Fibroblast of lung (primary cell): ENCODE results near the gene SEC23IP. TPM values are rescaled to one million over a fixed set of nuclear protein-coding genes. Genes with fewer than 3 reads are reported as not detected.

Experiments used
- DNase-seq, 2 donors: peaks; one replicate each; pipeline versions ENCODE4 v3.0.0 to v3.0.0-alpha.2; 2010; ENCODE audit warnings: low read depth in 2 of 2
- H2AFZ ChIP-seq: 2 replicates; pipeline ENCODE4 v1.5.1; 2012; ENCODE audit warnings: low read length, control low read depth, inconsistent platforms
- H3K27ac ChIP-seq: 2 replicates; pipeline ENCODE4 v1.5.1; 2011; ENCODE audit warnings: low read length, control low read depth; ENCODE audit not compliant: insufficient read depth
- H3K27me3 ChIP-seq: 2 replicates; pipeline ENCODE4 v1.5.1; 2011; ENCODE audit warnings: mild to moderate bottlenecking, low read length; ENCODE audit not compliant: control insufficient read depth, insufficient read depth
- H3K36me3 ChIP-seq: 2 replicates; pipeline ENCODE4 v1.5.1; 2011; ENCODE audit warnings: low read length; ENCODE audit not compliant: control insufficient read depth, insufficient read depth
- H3K4me1 ChIP-seq: 2 replicates; pipeline ENCODE4 v1.5.1; 2011; ENCODE audit warnings: low read length; ENCODE audit not compliant: control insufficient read depth, insufficient read depth; ENCODE audit errors: extremely low read depth
- H3K4me2 ChIP-seq: 2 replicates; pipeline ENCODE4 v1.5.1; 2011; ENCODE audit warnings: low read length, control low read depth; ENCODE audit not compliant: insufficient read depth; ENCODE audit errors: extremely low read depth
- H3K4me3 ChIP-seq, 4 experiments: fragments of 200-600 bp in 1 of 4; sonication (generic) in 1 of 4; replicated peaks in 1 of 4; 2 replicates each; pipeline ENCODE4 v1.5.1; 2011 to 2016; ENCODE audit warnings: low read length in 4 of 4, low read depth in 3 of 4, mild to moderate bottlenecking in 3 of 4, control low read depth in 2 of 4, inconsistent platforms in 1 of 4, mixed read lengths in 1 of 4; ENCODE audit not compliant: insufficient read depth in 1 of 4; ENCODE audit errors: control extremely low read depth in 1 of 4
- H3K79me2 ChIP-seq: 2 replicates; pipeline ENCODE4 v1.5.1; 2012; ENCODE audit warnings: mild to moderate bottlenecking, low read length, inconsistent platforms; ENCODE audit not compliant: control insufficient read depth, insufficient read depth
- H3K9ac ChIP-seq: 2 replicates; pipeline ENCODE4 v1.5.1; 2011; ENCODE audit warnings: mild to moderate bottlenecking, low read length, control low read depth; ENCODE audit not compliant: insufficient read depth
- H3K9me3 ChIP-seq: 2 replicates; pipeline ENCODE4 v1.5.1; 2012; ENCODE audit warnings: low read depth, low read length; ENCODE audit not compliant: control insufficient read depth, insufficient read depth
- H4K20me1 ChIP-seq: 2 replicates; pipeline ENCODE4 v1.5.1; 2011; ENCODE audit warnings: low read length; ENCODE audit not compliant: control insufficient read depth, insufficient read depth; ENCODE audit errors: extremely low read depth
- CTCF ChIP-seq, 2 donors: IDR thresholded peaks in 1 of 2; conservative IDR thresholded peaks in 1 of 2; 1 replicate in 1 of 2; 2 replicates in 1 of 2; pipeline ENCODE4 v1.5.1; 2011 to 2012; ENCODE audit warnings: low read length in 2 of 2, control low read depth in 1 of 2, inconsistent platforms in 1 of 2, low read depth in 1 of 2, mild to moderate bottlenecking in 1 of 2
- EZH2 ChIP-seq: IDR thresholded peaks from 2 replicates; pipeline ENCODE4 v1.5.1; 2012; ENCODE audit warnings: low read length, control low read depth, mild to moderate bottlenecking; ENCODE audit errors: missing control alignments
- polyA plus RNA-seq, 2 donors: library from polyadenylated mRNA; depleted of rRNA in 1 of 2; stranded (reverse) in 1 of 2; unstranded in 1 of 2; fragments of >200 nt; gene quantifications; 2 replicates each; pipeline ENCODE4 v1.2.1, GENCODE V29; 2011 to 2012; ENCODE audit warnings: missing spikeins in 1 of 2
- total RNA-seq: library from RNA; depleted of rRNA; stranded (reverse); fragments of >200 nt; gene quantifications from 2 replicates; pipeline ENCODE4 v1.2.1, GENCODE V29; 2014

Gene SEC23IP
- total and polyA plus RNA-seq, 2 donors (not counting 1 experiment from before 2014, with no cell fraction given), result 16.3 to 47.1 TPM

DNA sequence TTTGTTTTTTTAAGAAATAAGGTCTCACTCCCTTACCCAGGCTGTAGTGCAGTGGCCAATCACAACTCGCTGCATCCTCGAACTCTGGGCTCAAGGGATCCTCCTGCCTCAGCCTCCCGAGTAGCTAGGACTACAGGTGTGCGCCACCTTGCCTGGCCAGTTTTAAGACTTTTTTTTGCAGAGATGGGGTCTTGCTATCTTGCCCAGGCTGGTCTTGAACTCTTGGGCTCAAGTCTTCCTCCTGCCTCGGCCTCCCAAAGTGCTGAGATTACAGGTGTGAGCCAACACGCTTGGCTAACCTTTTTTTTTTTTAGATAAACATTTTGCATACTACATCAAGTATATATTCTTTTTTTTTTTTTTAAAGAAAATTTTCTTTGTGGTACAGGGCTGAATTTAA is 18.2 kb downstream of the SEC23IP start:
- H3K4me2 ChIP-seq, result no peak overlapping the region
- H3K27me3 ChIP-seq, result no peaks in the 10 kb centered on the region
- no peaks in the 10 kb centered on the region for H3K79me2 ChIP-seq
- H3K4me3 ChIP-seq, result no peak overlapping the region
- H4K20me1 ChIP-seq, result no peaks in the 10 kb centered on the region
- TF ChIP-seq EZH2 (no peak), CTCF (conservative IDR thresholded peaks at IDR 0.05 in 1 of 2, IDR thresholded peaks at IDR 0.05 in 1 of 2; ENCODE audit: low read depth in 1 of 2, low read length in 2 of 2) (no peak)
- peaks cover 2% of the 10 kb centered on the region for H3K36me3 ChIP-seq
- no peak overlapping the region for H3K9ac ChIP-seq
- H2AFZ ChIP-seq, result no peak overlapping the region
- no peak for DNase-seq
- H3K9me3 ChIP-seq, result no peaks in the 10 kb centered on the region
- no peak overlapping the region for H3K27ac ChIP-seq
- no peaks in the 10 kb centered on the region for H3K4me1 ChIP-seq

- Histone ChIP-seq H3K36me3 (peaks cover 6% of the 10 kb centered on the region), H3K4me1 (no peaks in the 10 kb centered on the region), H4K20me1 (no peaks in the 10 kb centered on the region), H3K27ac (no peak overlapping the region), H2AFZ (no peak overlapping the region), H3K4me3 (no peak overlapping the region), H3K79me2 (no peaks in the 10 kb centered on the region), H3K9ac (no peak overlapping the region), H3K27me3 (no peaks in the 10 kb centered on the region), H3K4me2 (no peak overlapping the region), H3K9me3 (no peaks in the 10 kb centered on the region)
- peak in 1 of 2 donors; percentile 45 for DNase-seq
- TF ChIP-seq EZH2 (no peak), CTCF (conservative IDR thresholded peaks at IDR 0.05 in 1 of 2, IDR thresholded peaks at IDR 0.05 in 1 of 2; ENCODE audit: low read depth in 1 of 2, low read length in 2 of 2) (peak in 1 of 2 donors; percentile 8)
These were observed 25.2 kb downstream of the SEC23IP start for GRCh38 chr10:119917777-119918176.

DNA sequence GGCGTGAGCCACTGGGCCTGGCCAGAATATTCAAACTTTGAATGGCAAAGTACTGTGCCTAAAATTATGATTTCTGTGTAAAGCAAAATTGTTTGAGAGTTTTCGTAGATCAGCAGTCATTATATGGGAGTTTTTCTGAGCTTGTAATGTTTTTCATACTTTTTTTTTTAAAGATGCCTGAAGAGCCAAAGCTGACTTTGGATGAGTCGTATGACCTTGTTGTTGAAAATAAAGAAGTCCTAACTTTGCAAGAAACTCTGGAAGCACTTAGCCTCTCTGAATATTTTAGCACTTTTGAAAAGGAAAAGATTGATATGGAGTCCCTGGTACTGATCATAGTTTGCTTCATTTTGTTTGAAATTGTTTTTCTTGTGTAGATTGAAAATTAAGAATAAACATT is 26.7 kb downstream of the SEC23IP start:
- no peaks in the 10 kb centered on the region for H4K20me1 ChIP-seq
- H3K4me2 ChIP-seq, result no peak overlapping the region
- H3K27ac ChIP-seq, result no peak overlapping the region
- no peak overlapping the region for H3K9ac ChIP-seq
- H3K79me2 ChIP-seq, result no peaks in the 10 kb centered on the region
- TF ChIP-seq CTCF (conservative IDR thresholded peaks at IDR 0.05 in 1 of 2, IDR thresholded peaks at IDR 0.05 in 1 of 2; ENCODE audit: low read depth in 1 of 2, low read length in 2 of 2) (no peak), EZH2 (no peak)
- no peaks in the 10 kb centered on the region for H3K27me3 ChIP-seq
- H3K4me3 ChIP-seq, result no peak overlapping the region
- H3K36me3 ChIP-seq, result peaks cover 6% of the 10 kb centered on the region
- H3K9me3 ChIP-seq, result no peaks in the 10 kb centered on the region
- H3K4me1 ChIP-seq, result no peaks in the 10 kb centered on the region
- DNase-seq, result peak in 1 of 2 donors; percentile 34
- no peak overlapping the region for H2AFZ ChIP-seq
